Midbrain (tissue), 1 donor: Measurements from ENCODE around the gene CAMTA1.

Experiments
- DNase-seq: peaks from one replicate; lab custom pipeline; 2025; lab: John Stamatoyannopoulos, UW

The CAMTA1 gene

GRCh38 chr1:7341145-7341905 is 556.1 kb downstream of the CAMTA1 start:
- no peak for DNase-seq

- no peak for DNase-seq
These were observed 558.6 kb downstream of the CAMTA1 start for GRCh38 chr1:7343882-7344281.

GRCh38 chr1:7344299-7344698 is 559.0 kb downstream of the CAMTA1 start:
- no peak for DNase-seq

- no peak for DNase-seq
These were observed 560.3 kb downstream of the CAMTA1 start for GRCh38 chr1:7345516-7345915.

- no peak for DNase-seq
These were observed 560.9 kb downstream of the CAMTA1 start for GRCh38 chr1:7346070-7346596.

- DNase-seq, result no peak
These were observed 561.6 kb downstream of the CAMTA1 start for GRCh38 chr1:7346600-7347570.

- DNase-seq, result no peak
These were observed 562.8 kb downstream of the CAMTA1 start for GRCh38 chr1:7348073-7348472.

- DNase-seq, result no peak
These were observed 563.3 kb downstream of the CAMTA1 start for GRCh38 chr1:7348580-7348979.

- no peak for DNase-seq
These were observed 565.5 kb downstream of the CAMTA1 start for GRCh38 chr1:7350804-7351203.

- no peak for DNase-seq
These were observed 566.4 kb downstream of the CAMTA1 start for GRCh38 chr1:7351649-7352048.

GRCh38 chr1:7352364-7352763 is 567.1 kb downstream of the CAMTA1 start:
- no peak for DNase-seq

GRCh38 chr1:7352974-7353373 is 567.7 kb downstream of the CAMTA1 start:
- no peak for DNase-seq

- no peak for DNase-seq
These were observed 570.4 kb downstream of the CAMTA1 start for GRCh38 chr1:7355646-7356045.

- DNase-seq, result no peak
These were observed 570.8 kb downstream of the CAMTA1 start for GRCh38 chr1:7356079-7356478.

- DNase-seq, result no peak
These were observed 573.2 kb downstream of the CAMTA1 start for GRCh38 chr1:7358425-7358824.

- no peak for DNase-seq
These were observed 575.3 kb downstream of the CAMTA1 start for GRCh38 chr1:7360526-7360925.

- no peak for DNase-seq
These were observed 577.7 kb downstream of the CAMTA1 start for GRCh38 chr1:7362947-7363346.

- DNase-seq, result no peak
These were observed 578.2 kb downstream of the CAMTA1 start for GRCh38 chr1:7363450-7363849.

- no peak for DNase-seq
These were observed 580.5 kb downstream of the CAMTA1 start for GRCh38 chr1:7365706-7366105.

- DNase-seq, result no peak
These were observed 581.2 kb downstream of the CAMTA1 start for GRCh38 chr1:7366286-7366954.

GRCh38 chr1:7366955-7367665 is 581.9 kb downstream of the CAMTA1 start:
- DNase-seq, result no peak

GRCh38 chr1:7369866-7370265 is 584.6 kb downstream of the CAMTA1 start:
- no peak for DNase-seq
